Right ventricle myocardium superior (tissue), 1 donor: ENCODE measurements around the gene DAB1. TPM values are rescaled to one million over a fixed set of nuclear protein-coding genes. Genes with fewer than 3 reads are reported as not detected.
"Not testable (repeated sequence)": the region's sequence is repeated elsewhere in the genome, so short reads cannot be mapped to it uniquely, and the experiment has no call there.

Source experiments
- ATAC-seq: fragments of 200-7000 bp; cut with Tn5 transposase; one replicate; pipeline ENCODE4 v1.9.1; 2020; ENCODE audit warnings: mild to moderate bottlenecking; ENCODE audit not compliant: poor library complexity
- DNase-seq: peaks from one replicate; pipeline ENCODE4 v3.0.0-alpha.2; 2020
- intact Hi-C: fragments of 100-400 bp; cut with DNase I; formaldehyde crosslinking; loops from one replicate; pipeline ENCODE4 v1.11.2; 2022
- total RNA-seq: library from RNA; stranded (reverse); fragmentation: NEBNext Ultra II Directional; extraction: Animal tissue kit (Norgen Biotek cat#: 25700); gene quantifications from one replicate; pipeline ENCODE4 v1.2.1, GENCODE V29; 2021
- donor health status: DM: no; HTN: yes; CAD: no; lungs with severe emphysema.

The DAB1 gene
- total RNA-seq, 1 donor from 2014 or later = 3.8 TPM

DNA sequence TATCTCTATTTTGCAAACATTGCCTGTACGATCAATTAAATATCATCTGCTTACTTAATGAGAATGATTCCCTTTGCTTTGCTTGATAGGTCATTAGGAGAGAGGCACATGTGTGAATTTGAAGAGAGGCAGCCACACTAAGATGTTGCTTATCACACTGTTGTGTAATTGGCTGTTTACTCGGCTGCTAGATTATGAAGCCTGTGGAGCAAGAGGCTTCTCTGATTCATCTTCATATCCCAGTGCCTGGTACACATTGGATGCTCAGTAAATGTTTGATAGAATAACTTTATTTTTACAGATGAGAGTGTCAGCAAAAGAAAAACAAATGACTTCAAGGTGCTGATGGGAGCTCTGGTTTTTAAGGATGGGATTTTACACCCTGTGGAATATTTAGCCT, 301.8 kb downstream of the DAB1 start:
- no peak for ATAC-seq
- intact Hi-C loops = no loop called here
- no peak for DNase-seq

- ATAC-seq (no peak), DNase-seq (no peak)
- intact Hi-C loops = no loop called here
Observed at GRCh38 chr1:57118948-57119603, 304.8 kb downstream of the DAB1 start.

DNA sequence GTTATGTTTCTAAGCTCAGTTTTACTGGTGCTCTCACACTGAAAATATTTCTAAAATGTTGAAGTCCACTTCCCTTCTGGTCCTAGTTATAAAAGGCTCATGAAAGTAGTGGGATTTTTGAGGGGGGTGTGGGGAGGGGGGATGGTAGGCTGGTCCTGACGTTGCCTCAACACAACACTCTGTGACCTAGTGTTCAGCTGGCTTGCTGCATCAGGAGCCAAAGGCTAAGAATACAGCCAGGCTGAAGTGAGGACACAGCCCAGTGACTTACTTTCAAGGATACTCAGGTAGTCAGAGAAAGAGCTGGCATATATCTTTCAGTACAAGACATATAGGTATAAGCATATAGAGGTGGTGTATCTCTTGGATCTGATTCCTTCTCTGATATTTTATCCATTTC, 306.1 kb downstream of the DAB1 start:
- intact Hi-C loops = no loop called here
- no peak for DNase-seq
- ATAC-seq = peak; percentile 43

DNA sequence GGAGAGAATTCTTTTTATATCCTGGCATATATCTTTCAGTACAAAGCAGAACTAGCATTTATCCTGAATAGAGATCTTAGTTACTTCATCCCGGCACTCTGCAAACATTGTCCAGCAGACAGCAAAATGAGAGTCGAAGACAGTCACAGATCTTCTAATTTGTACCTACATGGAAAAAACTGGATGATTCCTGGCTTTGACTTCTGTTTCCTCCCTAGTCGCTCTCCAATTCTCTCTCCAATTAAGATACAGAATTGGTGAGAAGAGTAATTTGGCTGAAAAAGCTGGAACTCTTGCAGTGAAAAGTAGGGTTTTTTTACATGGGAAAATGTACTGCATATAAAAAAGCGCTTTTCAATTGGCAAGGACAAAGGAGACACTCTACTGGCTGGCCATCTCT, 307.0 kb downstream of the DAB1 start:
- no peak for DNase-seq
- intact Hi-C loops = no loop called here
- no peak for ATAC-seq

DNA sequence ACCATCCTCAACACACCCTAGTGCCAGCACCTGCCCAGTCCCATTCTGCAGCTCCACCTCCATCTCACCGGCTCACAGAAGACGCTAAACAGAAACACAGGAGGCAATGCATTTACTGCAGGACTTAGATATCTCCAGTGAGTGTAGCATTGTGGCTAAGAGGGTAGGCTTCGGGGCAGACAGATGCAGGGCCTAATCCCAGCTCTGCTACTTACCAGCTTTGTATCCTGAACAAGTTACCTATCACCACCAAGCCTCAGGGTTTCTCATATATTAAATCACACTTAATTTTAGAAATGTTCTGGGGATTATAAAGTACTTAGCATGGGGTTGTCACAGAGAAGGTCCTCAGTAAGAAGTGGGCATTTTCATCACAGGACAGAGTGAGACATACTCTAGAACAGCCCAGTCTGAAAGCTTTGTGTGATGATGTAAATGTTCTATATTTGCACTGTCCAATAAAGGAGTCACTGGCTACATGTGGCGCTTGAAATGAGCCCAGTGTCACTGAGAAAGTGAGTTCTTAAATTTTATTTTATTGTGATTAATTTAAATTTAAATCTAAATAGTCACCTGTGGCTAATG, 308.7 kb downstream of the DAB1 start:
- intact Hi-C loops = no loop called here
- ATAC-seq = peak; percentile 61

DNA sequence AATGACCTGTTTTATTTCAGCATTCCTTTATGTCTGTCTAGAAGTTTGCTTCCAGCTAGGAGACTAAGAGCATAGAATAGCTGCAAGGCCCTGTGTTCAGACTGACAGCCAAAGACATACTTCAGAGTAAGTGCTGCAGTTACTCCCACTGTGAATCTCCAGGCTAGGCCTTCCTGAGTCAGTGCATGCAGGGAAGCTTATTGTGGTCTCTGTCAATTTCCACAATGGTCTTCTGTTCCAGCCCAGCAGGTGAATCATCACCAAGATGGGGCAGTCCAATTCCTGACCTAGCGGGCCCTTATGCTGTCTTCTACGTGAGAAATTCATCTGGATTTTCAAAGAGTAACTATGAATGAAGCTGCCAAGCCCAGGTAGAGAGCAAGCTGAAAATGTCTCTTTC, 311.7 kb downstream of the DAB1 start:
- ATAC-seq (no peak), DNase-seq (no peak)
- intact Hi-C loops = no loop called here

More for the DNA sequence above, 308.7 kb downstream of the DAB1 start:
- DNase-seq = no peak

GRCh38 chr1:57111175-57111574, 312.7 kb downstream of the DAB1 start:
- DNase-seq (no peak), ATAC-seq (no peak)
- intact Hi-C loops = no loop called here

DNA sequence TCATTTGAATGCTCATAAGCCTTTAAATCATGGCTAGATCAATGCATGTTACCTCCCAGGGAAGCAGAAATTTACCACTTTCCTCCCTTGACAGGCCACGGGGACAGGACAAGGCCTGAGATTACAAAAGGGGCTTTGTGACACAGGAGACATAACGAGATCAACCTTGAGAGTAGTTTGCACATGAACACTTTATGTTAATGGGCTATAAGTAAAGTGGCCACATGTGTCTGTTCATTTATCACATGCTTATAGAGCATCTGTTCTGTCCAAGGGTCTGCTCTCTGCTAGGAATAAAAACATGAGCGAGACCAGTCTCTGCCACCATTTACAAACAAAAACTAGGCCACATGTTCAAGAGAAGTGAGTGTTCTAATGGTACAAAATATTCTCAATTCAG, 314.0 kb downstream of the DAB1 start:
- intact Hi-C loops = no loop called here
- ATAC-seq (no peak), DNase-seq (no peak)

- DNase-seq (no peak), ATAC-seq (peak; percentile 10)
- intact Hi-C loops = no loop called here
Observed at GRCh38 chr1:57109247-57109646, 314.6 kb downstream of the DAB1 start.

GRCh38 chr1:57106296-57106695, 317.6 kb downstream of the DAB1 start:
- intact Hi-C loops = no loop called here
- DNase-seq = no peak
- ATAC-seq = no peak

- DNase-seq = no peak
- ATAC-seq = peak; percentile 36
- intact Hi-C loops = no loop called here
Observed at GRCh38 chr1:57102561-57103326, 321.1 kb downstream of the DAB1 start.

GRCh38 chr1:57101209-57101608, 322.7 kb downstream of the DAB1 start:
- DNase-seq = no peak
- ATAC-seq = no peak
- intact Hi-C loops = no loop called here

- intact Hi-C loops = no loop called here
- no peak for ATAC-seq
- DNase-seq = no peak
Observed at GRCh38 chr1:57094749-57095148, 329.1 kb downstream of the DAB1 start.

GRCh38 chr1:57093122-57093521, 330.7 kb downstream of the DAB1 start:
- intact Hi-C loops = no loop called here
- ATAC-seq = peak; percentile 26
- DNase-seq = no peak

- DNase-seq = no peak
- no peak for ATAC-seq
- intact Hi-C loops = no loop called here
Observed at GRCh38 chr1:57091642-57092041, 332.2 kb downstream of the DAB1 start.

DNA sequence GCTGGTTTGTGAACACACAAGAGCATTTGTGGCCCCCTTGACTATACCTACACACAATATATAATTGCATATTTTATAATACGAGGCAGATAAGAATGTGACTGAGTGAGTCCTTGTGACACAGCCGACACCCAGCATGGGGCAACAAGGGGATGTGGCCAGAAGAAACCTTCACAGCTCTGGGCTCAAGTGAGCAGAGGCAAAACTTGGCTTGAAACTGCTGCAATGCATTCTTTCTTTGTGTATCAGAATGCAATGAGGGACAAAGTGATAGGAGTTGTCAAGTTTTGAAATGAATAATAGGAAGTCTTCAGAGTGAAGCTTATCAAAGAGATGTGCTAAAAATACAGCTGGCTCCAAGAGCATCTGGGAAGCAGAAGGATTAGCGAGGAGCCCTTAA, 334.0 kb downstream of the DAB1 start:
- peak; percentile 66 for ATAC-seq
- intact Hi-C loops = no loop called here
- DNase-seq = no peak

GRCh38 chr1:57089221-57089620, 334.6 kb downstream of the DAB1 start:
- no peak for ATAC-seq
- no peak for DNase-seq
- intact Hi-C loops = no loop called here

DNA sequence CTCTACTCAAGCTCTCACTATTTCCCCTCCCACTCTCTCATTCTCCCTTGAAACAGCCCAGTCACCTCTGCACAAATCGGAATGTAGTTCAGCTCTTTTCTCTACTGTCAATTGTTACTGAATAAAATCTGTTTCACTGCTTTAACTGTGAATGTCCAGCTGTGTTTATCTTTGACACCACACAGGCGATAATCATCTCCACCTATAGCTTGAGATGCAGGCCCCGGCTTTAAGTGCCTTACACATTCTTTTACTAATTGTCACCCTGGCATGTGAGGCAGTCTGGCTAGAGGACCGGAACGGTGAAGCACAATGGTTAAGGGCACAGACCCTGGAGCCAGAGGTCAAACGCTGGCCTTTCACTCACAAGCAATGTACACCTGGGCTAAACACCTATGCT, 335.2 kb downstream of the DAB1 start:
- intact Hi-C loops = no loop called here
- no peak for DNase-seq
- ATAC-seq = no peak

GRCh38 chr1:57087660-57088059, 336.2 kb downstream of the DAB1 start:
- ATAC-seq, intact Hi-C loops, DNase-seq: not testable (repeated sequence)

DNA sequence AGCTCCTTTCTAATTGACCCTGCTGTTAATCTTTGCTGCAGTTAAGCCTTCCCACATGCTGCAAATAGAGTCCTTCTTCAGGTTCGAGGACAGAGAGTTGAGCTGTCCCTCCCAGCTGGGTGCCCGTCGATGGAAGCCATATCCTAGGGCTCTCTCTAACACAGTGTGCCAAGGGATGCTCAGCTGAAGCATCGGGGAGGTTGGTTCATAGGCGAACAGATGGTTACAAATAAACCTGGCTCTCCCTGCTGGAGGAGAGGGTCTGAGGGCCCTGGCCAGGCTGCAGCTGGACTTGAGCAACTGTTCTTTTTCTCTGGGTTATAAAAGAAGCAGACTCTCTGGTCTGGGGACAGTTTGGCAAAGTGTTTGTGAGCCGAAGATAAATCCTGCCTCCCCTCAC, 337.7 kb downstream of the DAB1 start:
- no peak for ATAC-seq
- no peak for DNase-seq

More for the DNA sequence above, 337.7 kb downstream of the DAB1 start:
- intact Hi-C loops = no loop called here
